ENCODE measurements around the gene WDR93.
"Not testable (repeated sequence)": the region's sequence is repeated elsewhere in the genome, so short reads cannot be mapped to it uniquely, and the experiment has no call there.

The WDR93 gene

DNA sequence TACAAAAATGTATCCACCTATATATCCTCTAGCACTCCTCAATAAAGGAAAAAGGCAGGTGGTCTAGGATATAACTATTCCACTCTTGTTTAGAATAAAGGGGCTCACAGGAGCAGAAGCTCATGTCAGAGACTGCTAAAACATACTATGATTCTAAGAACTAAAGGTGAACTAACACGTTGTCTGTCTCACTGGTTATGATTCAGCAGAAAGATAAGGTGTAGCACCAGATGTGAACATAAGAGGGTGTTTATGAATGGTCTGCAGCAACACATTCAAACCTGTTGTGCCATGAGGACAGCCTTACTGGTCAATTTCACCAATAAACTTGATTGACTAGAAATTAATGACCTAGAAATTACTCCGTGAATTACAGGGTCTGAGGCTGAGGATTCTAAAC lies 4.6 kb upstream of the WDR93 start:
- TF ChIP-seq, protein P1, sequence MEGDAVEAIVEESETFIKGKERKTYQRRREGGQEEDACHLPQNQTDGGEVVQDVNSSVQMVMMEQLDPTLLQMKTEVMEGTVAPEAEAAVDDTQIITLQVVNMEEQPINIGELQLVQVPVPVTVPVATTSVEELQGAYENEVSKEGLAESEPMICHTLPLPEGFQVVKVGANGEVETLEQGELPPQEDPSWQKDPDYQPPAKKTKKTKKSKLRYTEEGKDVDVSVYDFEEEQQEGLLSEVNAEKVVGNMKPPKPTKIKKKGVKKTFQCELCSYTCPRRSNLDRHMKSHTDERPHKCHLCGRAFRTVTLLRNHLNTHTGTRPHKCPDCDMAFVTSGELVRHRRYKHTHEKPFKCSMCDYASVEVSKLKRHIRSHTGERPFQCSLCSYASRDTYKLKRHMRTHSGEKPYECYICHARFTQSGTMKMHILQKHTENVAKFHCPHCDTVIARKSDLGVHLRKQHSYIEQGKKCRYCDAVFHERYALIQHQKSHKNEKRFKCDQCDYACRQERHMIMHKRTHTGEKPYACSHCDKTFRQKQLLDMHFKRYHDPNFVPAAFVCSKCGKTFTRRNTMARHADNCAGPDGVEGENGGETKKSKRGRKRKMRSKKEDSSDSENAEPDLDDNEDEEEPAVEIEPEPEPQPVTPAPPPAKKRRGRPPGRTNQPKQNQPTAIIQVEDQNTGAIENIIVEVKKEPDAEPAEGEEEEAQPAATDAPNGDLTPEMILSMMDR (IDR thresholded peaks at IDR 0.05): no peak
- no peak overlapping the region for H3K27ac ChIP-seq
- DNase-seq (ENCODE audit: low spot score): no peak

DNA sequence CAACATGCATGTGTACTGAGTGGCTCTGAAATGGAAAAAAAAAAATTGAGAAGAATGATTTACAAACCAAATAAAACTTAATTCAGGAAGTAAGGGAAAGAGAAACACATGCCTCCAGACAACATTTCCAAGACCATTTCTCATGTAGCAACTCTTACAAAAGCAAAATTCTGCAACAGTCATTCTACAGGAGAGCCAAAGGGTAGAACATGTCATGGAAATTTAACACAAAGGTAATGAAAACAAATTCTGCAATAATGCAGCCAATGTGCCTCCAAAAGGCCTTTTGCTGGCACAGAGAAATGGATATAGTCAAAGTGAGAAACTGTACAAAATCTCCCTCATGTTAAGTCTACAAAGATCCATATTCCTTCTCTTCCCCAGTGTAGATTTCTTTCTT lies 4.1 kb upstream of the WDR93 start:
- DNase-seq (ENCODE audit: low spot score): no peak
- TF ChIP-seq, protein P1 (IDR thresholded peaks at IDR 0.05): no peak
- Histone ChIP-seq H3K27ac (no peak overlapping the region), H3K4me3 (no peak overlapping the region)

More for the DNA sequence above, 4.6 kb upstream of the WDR93 start:
- H3K4me3 ChIP-seq: no peak overlapping the region

DNA sequence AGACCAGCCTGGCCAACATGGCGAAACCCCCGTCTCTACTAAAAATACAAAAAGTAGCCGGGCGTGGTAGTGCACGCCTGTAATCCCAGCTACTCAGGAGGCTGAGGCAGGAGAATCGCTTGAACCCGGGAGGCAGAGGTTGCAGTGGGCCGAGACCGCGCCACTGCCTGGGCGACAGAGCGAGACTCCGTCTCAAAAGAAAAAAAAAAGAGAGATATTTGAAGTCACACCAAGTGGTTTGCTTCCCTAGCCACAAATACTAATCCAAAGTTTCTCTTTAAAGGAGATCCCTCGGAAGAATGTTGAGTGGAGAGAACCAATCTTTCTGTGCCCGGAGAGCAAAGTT lies 708 bp upstream of the WDR93 start:
- Histone ChIP-seq H3K27ac (peak overlapping the region in 1 of 2 donors; percentile 10), H3K4me3 (peak overlapping the region; percentile 84)
- DNase-seq (ENCODE audit: low spot score): not testable (repeated sequence)

DNA sequence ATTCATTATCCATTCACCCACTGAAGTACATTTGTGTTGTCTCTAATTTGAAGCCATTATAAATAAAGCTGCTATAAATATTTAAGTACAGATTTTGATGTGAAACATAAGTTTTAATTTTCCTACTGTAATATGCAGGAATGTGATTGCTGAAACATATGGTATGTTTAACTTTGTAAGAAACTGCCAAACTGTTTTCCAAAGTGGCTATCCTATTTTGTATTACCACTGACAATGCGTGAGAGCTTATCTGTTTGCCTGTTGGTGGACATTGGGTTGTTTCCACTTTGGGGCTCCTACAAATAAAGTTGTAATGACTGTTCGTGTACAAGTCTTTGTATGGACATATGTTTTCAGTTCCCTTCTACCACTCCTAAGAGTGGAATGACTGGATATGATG lies 2.5 kb downstream of the WDR93 start:
- Histone ChIP-seq H3K27ac (no peak overlapping the region), H3K4me3 (no peak overlapping the region)
- TF ChIP-seq, protein P1 (IDR thresholded peaks at IDR 0.05): no peak
- no peak for DNase-seq (ENCODE audit: low spot score)

DNA sequence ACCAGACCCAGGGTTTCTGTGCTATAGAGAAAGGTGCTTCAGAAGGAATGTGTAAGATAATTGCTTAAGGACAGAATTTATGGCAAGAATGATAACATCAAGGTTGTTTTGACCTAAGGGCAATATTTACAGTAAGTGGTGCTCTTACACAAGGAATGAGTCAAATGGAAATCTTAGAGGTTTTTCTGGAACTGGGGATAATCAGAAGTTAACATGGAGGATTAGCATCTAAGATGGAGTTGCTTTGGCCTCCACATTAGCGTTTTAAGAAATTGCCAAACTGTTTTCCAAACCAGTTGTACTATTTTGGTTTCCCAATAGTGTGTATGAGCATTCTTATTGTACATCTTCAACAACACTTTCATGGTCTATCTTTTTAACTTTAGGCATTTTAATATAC lies 3.1 kb downstream of the WDR93 start:
- H3K27ac ChIP-seq: no peak overlapping the region
- DNase-seq (ENCODE audit: low spot score): no peak
- TF ChIP-seq, protein P1 (IDR thresholded peaks at IDR 0.05): no peak
- no peak overlapping the region for H3K4me3 ChIP-seq

DNA sequence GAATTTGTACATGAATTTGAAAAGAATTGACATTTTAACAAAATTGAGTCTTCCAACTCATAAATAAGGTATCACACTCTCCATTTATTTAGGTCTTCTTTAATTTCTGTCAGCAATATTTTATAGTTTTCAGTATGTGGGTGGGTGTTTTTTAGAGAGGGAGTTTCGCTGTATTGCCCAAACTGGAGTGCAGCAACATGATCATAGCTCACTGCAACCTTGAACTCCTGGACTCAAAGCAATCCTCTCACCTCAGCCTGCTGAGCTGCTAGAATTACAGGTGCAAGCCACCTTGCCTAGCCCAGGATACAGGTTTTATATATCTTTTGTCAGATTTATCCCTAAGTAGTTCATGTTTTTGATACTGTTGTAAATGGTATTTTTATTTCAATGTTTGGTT lies 4.6 kb downstream of the WDR93 start:
- no peak overlapping the region for H3K4me3 ChIP-seq
- TF ChIP-seq, protein P1 (IDR thresholded peaks at IDR 0.05): no peak
- no peak for DNase-seq (ENCODE audit: low spot score)
- H3K27ac ChIP-seq: no peak overlapping the region

DNA sequence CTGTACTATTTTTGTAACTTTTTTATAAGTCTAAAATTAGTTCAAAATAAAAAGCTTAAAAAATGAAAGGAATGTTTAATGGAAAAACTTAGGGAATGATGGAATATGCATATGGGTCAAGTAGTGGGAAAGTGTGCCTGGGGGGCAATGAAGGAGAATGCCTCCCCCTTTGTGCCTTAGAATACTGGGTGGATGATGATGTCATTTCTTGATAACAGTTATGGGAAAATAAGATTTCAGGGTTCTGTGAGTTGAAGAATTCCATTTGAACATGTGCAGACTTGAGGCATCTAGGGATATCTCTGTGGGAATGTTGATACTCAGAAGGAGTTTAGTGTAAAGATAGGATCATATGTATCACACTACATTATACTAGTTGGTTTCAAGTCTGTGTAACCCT lies 13.8 kb downstream of the WDR93 start:
- H3K4me3 ChIP-seq: no peak overlapping the region

More for the DNA sequence above, 13.8 kb downstream of the WDR93 start:
- TF ChIP-seq, protein P1 (IDR thresholded peaks at IDR 0.05): no peak
- H3K27ac ChIP-seq: peak overlapping the region in 1 of 2 donors; percentile 42
- DNase-seq (ENCODE audit: low spot score): no peak
